Nephron (organoid): Measurements from ENCODE around the gene EPB41L2.
A peak's percentile ranks its signal among the peaks of the same experiment; 100 is the strongest.

Source experiments
- H3K27ac Mint-ChIP-seq, 3 experiments: 2 replicates each; pipeline ENCODE4 v1.8.0; 2020; ENCODE audit warnings: mixed read lengths in 3 of 3, mild to moderate bottlenecking in 2 of 3, moderate library complexity in 1 of 3
- H3K27me3 Mint-ChIP-seq: 2 replicates; pipeline ENCODE4 v1.8.0; 2021; ENCODE audit warnings: low read depth, mild to moderate bottlenecking, moderate library complexity, mixed read lengths
- H3K36me3 Mint-ChIP-seq: 2 replicates; pipeline ENCODE4 v1.8.0; 2020; ENCODE audit warnings: low read depth, mixed read lengths
- H3K4me1 Mint-ChIP-seq: 2 replicates; pipeline ENCODE4 v1.8.0; 2020; ENCODE audit warnings: mixed read lengths
- H3K4me3 Mint-ChIP-seq, 3 experiments: 2 replicates each; pipeline ENCODE4 v1.8.0; 2020; ENCODE audit warnings: mild to moderate bottlenecking in 3 of 3, mixed read lengths in 3 of 3, moderate library complexity in 2 of 3
- H3K9me3 Mint-ChIP-seq: 2 replicates; pipeline ENCODE4 v1.8.0; 2020; ENCODE audit warnings: mixed read lengths
- TF ChIP-seq, protein P1 (sequence below), 3 experiments: fragments of 200-600 bp; sonication (generic); IDR thresholded peaks; one replicate each; pipeline ENCODE4 v1.5.0; 2021; ENCODE audit warnings: antibody characterized with exemption in 3 of 3; ENCODE audit not compliant: unreplicated experiment in 3 of 3

Gene EPB41L2

GRCh38 chr6:131039345-131039680 lies 23.7 kb downstream of the EPB41L2 start:
- H3K27ac Mint-ChIP-seq, result peak overlapping the region; percentile 68 to 83 (median 76)
- H3K27me3 Mint-ChIP-seq, result no peaks in the 10 kb centered on the region
- no peaks in the 10 kb centered on the region for H3K9me3 Mint-ChIP-seq
- H3K4me3 Mint-ChIP-seq, result no peak overlapping the region
- TF ChIP-seq, protein P1, sequence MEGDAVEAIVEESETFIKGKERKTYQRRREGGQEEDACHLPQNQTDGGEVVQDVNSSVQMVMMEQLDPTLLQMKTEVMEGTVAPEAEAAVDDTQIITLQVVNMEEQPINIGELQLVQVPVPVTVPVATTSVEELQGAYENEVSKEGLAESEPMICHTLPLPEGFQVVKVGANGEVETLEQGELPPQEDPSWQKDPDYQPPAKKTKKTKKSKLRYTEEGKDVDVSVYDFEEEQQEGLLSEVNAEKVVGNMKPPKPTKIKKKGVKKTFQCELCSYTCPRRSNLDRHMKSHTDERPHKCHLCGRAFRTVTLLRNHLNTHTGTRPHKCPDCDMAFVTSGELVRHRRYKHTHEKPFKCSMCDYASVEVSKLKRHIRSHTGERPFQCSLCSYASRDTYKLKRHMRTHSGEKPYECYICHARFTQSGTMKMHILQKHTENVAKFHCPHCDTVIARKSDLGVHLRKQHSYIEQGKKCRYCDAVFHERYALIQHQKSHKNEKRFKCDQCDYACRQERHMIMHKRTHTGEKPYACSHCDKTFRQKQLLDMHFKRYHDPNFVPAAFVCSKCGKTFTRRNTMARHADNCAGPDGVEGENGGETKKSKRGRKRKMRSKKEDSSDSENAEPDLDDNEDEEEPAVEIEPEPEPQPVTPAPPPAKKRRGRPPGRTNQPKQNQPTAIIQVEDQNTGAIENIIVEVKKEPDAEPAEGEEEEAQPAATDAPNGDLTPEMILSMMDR (IDR thresholded peaks at IDR 0.05; ENCODE audit: unreplicated experiment in 3 of 3), result no peak
- peaks cover 33% of the 10 kb centered on the region for H3K4me1 Mint-ChIP-seq
- H3K36me3 Mint-ChIP-seq, result no peaks in the 10 kb centered on the region

- Mint-ChIP-seq H3K27ac (peak overlapping the region; percentile 68 to 83 (median 76)), H3K27me3 (no peaks in the 10 kb centered on the region), H3K36me3 (no peaks in the 10 kb centered on the region), H3K9me3 (no peaks in the 10 kb centered on the region), H3K4me1 (peaks cover 33% of the 10 kb centered on the region), H3K4me3 (no peak overlapping the region)
- TF ChIP-seq, protein P1 (IDR thresholded peaks at IDR 0.05; ENCODE audit: unreplicated experiment in 3 of 3), result no peak
Observed at GRCh38 chr6:131038597-131039344, 24.3 kb downstream of the EPB41L2 start.

DNA sequence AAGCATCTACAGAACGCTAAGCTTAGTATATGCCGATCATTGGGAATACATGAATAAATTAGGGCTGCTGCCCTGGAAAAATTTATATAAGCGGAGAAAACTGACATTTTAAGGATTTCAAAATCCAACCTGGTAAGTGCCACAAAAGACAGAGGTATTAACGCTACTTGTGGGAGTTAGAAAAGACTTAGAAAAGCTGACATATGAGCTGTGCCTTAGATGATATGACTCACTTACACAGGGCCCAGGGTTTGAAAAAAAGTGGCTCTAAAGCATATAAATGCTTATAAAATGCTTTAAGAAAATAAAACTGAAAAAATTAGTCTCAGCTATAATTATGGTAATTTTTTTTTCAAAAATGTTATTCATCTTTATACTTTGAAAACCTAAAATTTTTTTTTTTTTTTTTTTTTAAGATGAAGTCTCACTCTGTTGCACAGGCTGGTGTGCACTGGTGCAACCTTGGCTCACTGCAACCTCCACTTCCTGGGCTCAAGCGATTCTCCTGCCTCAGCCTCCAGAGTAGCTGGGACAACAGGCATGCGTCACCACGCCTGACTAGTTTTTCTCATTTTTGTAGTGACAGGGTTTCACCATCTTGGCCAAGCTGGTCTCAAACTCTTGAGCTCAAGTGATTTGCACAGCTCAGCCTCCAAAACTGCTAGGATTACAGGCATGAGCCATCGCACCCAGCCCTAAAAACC lies 25.7 kb downstream of the EPB41L2 start:
- no peak overlapping the region for H3K4me3 Mint-ChIP-seq
- peaks cover 30% of the 10 kb centered on the region for H3K4me1 Mint-ChIP-seq
- no peaks in the 10 kb centered on the region for H3K27me3 Mint-ChIP-seq
- H3K9me3 Mint-ChIP-seq, result no peaks in the 10 kb centered on the region
- TF ChIP-seq, protein P1 (IDR thresholded peaks at IDR 0.05; ENCODE audit: unreplicated experiment in 3 of 3), result no peak
- H3K27ac Mint-ChIP-seq, result no peak overlapping the region
- no peaks in the 10 kb centered on the region for H3K36me3 Mint-ChIP-seq

DNA sequence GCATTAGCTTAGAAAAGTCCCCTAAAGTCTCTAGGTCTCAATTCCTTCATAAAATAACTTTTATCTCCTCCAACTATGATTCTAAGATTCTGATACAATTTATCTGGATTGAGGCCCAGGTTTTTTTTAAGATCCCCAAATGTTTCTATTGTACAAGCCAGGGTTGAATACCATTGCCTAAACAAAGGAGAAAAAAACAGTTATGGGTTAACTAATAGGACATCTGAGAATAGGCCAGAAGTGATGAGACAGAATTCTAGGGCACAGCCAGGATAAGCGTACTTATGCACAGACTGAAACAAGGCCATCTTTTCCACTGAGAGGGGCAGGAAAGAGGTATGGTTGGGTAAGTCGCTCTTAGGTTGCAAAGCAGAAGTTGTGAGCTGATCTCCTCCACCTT lies 26.4 kb downstream of the EPB41L2 start:
- TF ChIP-seq, protein P1 (IDR thresholded peaks at IDR 0.05; ENCODE audit: unreplicated experiment in 3 of 3), result no peak
- Mint-ChIP-seq H3K4me1 (peaks cover 23% of the 10 kb centered on the region), H3K27ac (no peak overlapping the region), H3K4me3 (no peak overlapping the region), H3K27me3 (no peaks in the 10 kb centered on the region), H3K9me3 (no peaks in the 10 kb centered on the region), H3K36me3 (no peaks in the 10 kb centered on the region)

DNA sequence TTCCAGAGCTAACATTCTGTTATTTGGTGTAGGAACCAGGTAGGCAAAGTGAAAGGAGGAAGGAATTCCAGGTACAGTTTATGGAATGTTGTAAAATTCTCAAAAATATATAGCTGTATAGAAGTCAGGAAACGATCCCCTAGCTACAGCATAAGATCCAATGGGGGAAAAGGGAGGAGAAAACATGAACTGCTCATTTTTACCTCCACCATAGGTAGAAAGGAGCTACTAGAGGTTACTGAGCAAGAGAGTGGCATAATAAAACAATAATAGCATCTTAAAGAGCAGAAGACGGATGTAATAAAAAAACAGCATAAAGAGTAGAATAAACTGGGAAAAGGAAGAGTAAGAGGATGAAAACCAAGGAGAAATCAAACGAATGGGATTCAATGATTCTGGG lies 26.9 kb downstream of the EPB41L2 start:
- Mint-ChIP-seq H3K4me3 (no peak overlapping the region), H3K27ac (no peak overlapping the region), H3K9me3 (no peaks in the 10 kb centered on the region), H3K4me1 (peaks cover 18% of the 10 kb centered on the region), H3K27me3 (no peaks in the 10 kb centered on the region), H3K36me3 (no peaks in the 10 kb centered on the region)
- TF ChIP-seq, protein P1 (IDR thresholded peaks at IDR 0.05; ENCODE audit: unreplicated experiment in 3 of 3), result no peak
